ENCODE results near the gene SURF4.

The SURF4 gene

GRCh38 chr9:133375724-133376654 lies at the start of gene SURF4, which contains the start of gene STKLD1:
Gene SURF4 (minus strand): TSS chr9:133376060. CDS start chr9:133375969, 91 bp downstream.
Gene STKLD1 (plus strand): TSS chr9:133376366. CDS start chr9:133376474, 108 bp downstream.
- in situ Hi-C loops (cut with MboI; ENCODE audit: low sequenced_read_pairs) = no loop called here

DNA sequence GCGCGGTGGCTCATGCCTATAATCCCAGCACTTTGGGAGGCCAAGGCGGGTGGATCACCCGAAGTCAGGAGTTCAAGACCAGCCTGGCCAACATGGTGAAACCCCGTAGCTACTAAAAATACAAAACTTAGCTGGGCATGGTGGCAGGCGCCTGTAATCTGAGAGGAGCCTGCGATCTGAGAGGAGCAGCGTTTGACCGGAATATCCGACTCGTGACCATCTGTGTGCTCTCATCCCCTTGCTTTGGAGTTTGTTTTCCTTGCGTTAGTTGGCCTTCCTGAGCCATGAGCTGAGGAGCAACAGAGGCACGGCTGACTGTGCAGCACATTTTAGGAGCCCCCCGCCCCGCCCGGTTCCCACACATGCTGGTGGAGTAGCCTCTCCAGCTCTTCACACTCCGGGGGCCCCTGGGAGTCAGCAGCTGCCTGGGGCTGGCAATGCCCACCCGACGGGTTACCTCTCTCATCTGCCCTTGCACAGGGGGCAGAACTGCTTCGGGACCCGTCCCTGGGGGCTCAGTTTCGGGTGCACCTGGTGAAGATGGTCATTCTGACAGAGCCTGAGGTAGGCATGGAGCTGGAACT lies 49.3 kb upstream of the SURF4 start:
- in situ Hi-C loops (cut with MboI; ENCODE audit: low sequenced_read_pairs) = no loop called here

- in situ Hi-C loops (cut with MboI; ENCODE audit: low sequenced_read_pairs) = no loop called here
Measured at GRCh38 chr9:133424187-133424586, 48.3 kb upstream of the SURF4 start.

DNA sequence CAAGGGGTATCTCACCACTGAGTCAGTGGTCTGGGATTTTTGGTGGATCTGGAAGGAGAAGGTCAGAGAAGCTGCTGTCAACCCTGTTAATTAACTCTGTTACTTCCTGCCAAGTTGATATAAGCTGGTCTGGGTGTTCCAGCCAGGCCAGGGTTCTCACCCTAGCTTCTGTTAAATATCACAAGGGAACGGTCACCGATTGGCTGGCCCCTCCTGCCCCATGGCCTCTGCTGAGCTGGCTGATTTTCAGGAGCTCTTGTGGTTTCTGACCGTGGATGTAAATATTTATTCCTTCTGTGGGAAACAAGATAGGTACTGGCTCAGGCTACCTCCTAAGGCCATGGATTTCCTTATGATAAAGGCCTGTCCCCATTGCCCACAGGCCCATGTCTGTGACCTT lies 47.4 kb upstream of the SURF4 start:
- in situ Hi-C loops (cut with MboI; ENCODE audit: low sequenced_read_pairs) = no loop called here

- in situ Hi-C loops (cut with MboI; ENCODE audit: low sequenced_read_pairs) = no loop called here
Measured at GRCh38 chr9:133421615-133422542, 46.0 kb upstream of the SURF4 start, which contains the start of gene ADAMTS13. Gene ADAMTS13 (plus strand): TSS chr9:133422367. CDS start chr9:133422444, 77 bp downstream.

GRCh38 chr9:133420392-133420827 lies 44.5 kb upstream of the SURF4 start:
- in situ Hi-C loops (cut with MboI; ENCODE audit: low sequenced_read_pairs) = no loop called here

GRCh38 chr9:133419005-133419404 lies 43.1 kb upstream of the SURF4 start:
- in situ Hi-C loops (cut with MboI; ENCODE audit: low sequenced_read_pairs) = no loop called here

GRCh38 chr9:133417541-133418461 lies 41.9 kb upstream of the SURF4 start, which contains the start of gene REXO4:
Gene REXO4 (minus strand): TSS chr9:133418010. CDS start chr9:133417844, 166 bp downstream.
- in situ Hi-C loops (cut with MboI; ENCODE audit: low sequenced_read_pairs) = no loop called here

DNA sequence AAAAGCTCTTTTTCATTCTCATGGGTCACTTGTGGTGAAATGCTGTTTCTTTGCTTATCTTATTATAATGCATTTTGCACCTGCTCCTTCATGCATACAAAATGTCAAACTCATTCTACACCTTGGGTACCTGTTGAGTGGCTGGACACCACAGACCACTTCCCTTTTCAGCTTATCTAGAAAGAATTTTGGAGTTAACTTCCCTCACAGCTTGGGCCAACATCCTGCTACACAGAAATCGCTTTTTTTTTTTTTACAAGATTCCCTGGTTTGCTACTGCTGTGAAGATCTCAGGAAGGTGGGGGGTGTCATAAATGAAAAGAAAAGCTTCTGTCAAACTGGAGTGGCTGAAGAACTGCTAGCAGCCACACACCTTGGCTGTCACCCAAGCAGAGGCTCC lies 39.3 kb upstream of the SURF4 start:
- in situ Hi-C loops (cut with MboI; ENCODE audit: low sequenced_read_pairs) = no loop called here

GRCh38 chr9:133408042-133408441 lies 32.2 kb upstream of the SURF4 start:
- in situ Hi-C loops (cut with MboI; ENCODE audit: low sequenced_read_pairs) = no loop called here

DNA sequence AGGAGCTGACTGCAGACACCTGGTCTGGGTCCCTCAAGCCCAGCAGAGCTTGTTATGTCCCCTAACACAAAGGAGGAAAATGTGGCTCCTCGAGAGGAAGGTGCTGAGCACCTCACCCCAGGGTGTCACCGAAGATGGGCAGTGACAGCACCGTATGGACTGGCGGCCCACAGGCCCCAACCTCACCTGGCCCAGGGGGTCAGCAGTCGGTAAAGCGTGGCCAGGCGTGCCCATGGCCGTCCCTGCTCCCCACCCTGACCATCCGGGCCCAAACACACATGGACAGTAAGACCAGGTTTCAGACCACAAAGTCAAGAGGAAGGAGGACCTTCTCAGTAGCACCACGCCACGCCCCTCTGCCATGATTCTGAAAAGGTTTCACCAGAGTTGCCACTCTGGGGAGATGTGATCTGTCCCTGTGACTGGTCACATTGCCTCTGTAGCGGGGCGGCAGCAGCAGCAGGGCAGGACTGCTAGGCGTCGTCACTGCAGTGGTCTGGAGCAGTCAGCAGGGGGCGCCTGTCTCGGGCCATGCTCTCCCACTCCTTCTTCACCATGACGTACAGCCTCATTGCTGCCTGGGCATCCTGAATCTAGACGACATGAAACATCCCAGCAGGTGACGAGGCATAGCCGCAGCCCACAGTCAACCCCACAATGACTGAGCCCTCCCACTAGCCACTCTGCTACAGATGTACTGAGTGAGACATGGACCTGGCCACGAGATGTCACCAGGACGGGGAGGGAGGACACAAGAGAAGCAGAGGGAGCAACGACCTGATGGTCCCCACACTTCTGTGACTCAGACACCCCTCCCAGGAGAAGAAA lies 30.8 kb upstream of the SURF4 start:
- in situ Hi-C loops (cut with MboI; ENCODE audit: low sequenced_read_pairs) = no loop called here

GRCh38 chr9:133405508-133406438 lies 29.9 kb upstream of the SURF4 start:
- in situ Hi-C loops (cut with MboI; ENCODE audit: low sequenced_read_pairs) = no loop called here

- in situ Hi-C loops (cut with MboI; ENCODE audit: low sequenced_read_pairs) = no loop called here
Measured at GRCh38 chr9:133404454-133405002, 28.7 kb upstream of the SURF4 start.

GRCh38 chr9:133403766-133404453 lies 28.1 kb upstream of the SURF4 start:
- in situ Hi-C loops (cut with MboI; ENCODE audit: low sequenced_read_pairs) = no loop called here

- in situ Hi-C loops (cut with MboI; ENCODE audit: low sequenced_read_pairs) = no loop called here
Measured at GRCh38 chr9:133402689-133403088, 26.8 kb upstream of the SURF4 start.

DNA sequence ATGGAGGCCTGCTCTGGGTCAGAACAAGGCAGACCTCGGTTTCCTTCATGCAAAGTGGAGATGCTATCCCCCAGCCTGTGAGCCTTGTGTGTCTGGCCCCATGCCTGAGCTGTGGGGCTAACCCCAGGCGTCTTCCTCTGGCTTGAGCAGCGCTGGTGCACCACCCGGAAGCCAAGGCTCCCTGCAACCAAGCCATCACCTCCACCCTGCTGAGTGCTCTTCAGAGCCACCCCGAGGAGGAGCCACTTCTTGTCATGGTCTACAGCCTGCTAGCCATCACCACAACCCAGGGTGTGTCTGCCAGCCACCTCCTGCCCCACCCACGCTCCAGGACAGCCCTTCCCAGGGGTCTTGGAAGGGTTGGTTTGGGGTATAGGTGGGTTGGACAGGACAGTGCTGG lies 25.7 kb upstream of the SURF4 start:
- in situ Hi-C loops (cut with MboI; ENCODE audit: low sequenced_read_pairs) = no loop called here

- in situ Hi-C loops (cut with MboI; ENCODE audit: low sequenced_read_pairs) = no loop called here
Measured at GRCh38 chr9:133400292-133400691, 24.4 kb upstream of the SURF4 start.

All from hTERT RPE-1 (cell line).